Panc1 (cell line): ENCODE results near the gene PRR22.

Experiments
- CTCF ChIP-seq: fragments of 450-650 bp; IDR thresholded peaks from 2 replicates; pipeline ENCODE4 v1.5.1; 2017; ENCODE audit warnings: mild to moderate bottlenecking
- POLR2AphosphoS5 ChIP-seq: IDR thresholded peaks from 2 replicates; pipeline ENCODE4 v1.6.1; 2012; ENCODE audit warnings: mild to moderate bottlenecking, low read depth, low read length, moderate library complexity

GRCh38 chr19:5792224-5792623 lies 7.7 kb upstream of the PRR22 start:
- TF ChIP-seq CTCF (no peak), POLR2AphosphoS5 (no peak)
